Measurements from ENCODE around the gene GRB10.

DNA sequence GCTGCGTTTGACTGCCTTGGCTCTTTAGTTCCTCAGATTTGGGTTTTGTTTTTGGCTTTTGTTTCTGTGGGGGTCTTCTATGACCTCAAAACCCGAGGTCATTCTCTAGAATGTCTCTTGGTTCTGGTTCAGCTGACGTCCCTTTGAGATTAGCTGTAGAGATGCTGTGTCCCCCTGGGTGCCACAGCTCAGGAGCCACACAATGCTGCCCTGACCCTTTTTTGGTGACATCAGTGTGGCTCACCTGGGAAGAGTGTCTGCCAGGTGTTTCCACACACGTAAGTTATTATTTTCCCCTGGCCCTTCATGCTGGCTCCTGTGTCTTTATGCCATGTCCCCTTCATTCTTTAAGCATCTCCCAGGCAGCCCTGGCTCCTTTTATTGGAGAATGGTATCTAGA is 127.7 kb downstream of the GRB10 start:
- TF ChIP-seq POLR2AphosphoS5 (IDR thresholded peaks at IDR 0.05; ENCODE audit: low read depth, low read length) (no peak), POLR2A (IDR thresholded peaks at IDR 0.05; ENCODE audit: low read depth, low read length) (no peak)

Measured in GM12891 (cell line).